AG09309 (cell line): Measurements from ENCODE around the gene ALG1.
"Not testable (repeated sequence)": the region's sequence is repeated elsewhere in the genome, so short reads cannot be mapped to it uniquely, and the experiment has no call there.

Source experiments
- DNase-seq: peaks from one replicate; pipeline ENCODE4 v3.0.0-alpha.2; 2010; ENCODE audit warnings: low read depth
- H3K4me3 ChIP-seq: 2 replicates; pipeline ENCODE4 v1.5.1; 2011; ENCODE audit warnings: mild to moderate bottlenecking, low read depth, low read length, moderate library complexity; ENCODE audit not compliant: control insufficient read depth
- CTCF ChIP-seq: IDR thresholded peaks from 2 replicates; pipeline ENCODE4 v1.5.1; 2011; ENCODE audit warnings: mild to moderate bottlenecking, low read depth, low read length, inconsistent platforms; ENCODE audit not compliant: insufficient read depth, control insufficient read depth; ENCODE audit errors: missing control alignments

Gene ALG1

GRCh38 chr16:5044011-5044540 lies 27.6 kb upstream of the ALG1 start:
- TF ChIP-seq CTCF = no peak
- DNase-seq = no peak
- H3K4me3 ChIP-seq = no peak overlapping the region

DNA sequence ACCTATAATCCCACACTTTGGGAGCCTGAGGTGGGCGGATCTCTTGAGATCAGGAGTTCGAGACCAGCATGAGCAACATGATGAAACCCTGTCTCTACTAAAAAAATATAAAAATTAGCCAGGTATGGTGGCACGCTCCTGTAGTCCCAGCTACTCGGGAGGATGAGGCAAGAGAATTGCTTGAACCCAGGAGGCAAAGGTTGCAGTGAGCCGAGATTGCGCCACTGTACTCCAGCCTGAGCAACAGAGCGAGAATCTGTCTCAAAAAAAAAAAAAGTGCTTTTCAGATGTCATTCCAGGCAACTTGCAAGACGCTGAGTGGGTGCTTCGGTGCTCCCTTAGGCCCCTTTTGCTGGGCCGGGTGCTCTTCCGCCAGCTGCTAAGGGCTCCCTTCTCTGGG lies 27.1 kb upstream of the ALG1 start:
- not testable (repeated sequence) for H3K4me3 ChIP-seq, DNase-seq

DNA sequence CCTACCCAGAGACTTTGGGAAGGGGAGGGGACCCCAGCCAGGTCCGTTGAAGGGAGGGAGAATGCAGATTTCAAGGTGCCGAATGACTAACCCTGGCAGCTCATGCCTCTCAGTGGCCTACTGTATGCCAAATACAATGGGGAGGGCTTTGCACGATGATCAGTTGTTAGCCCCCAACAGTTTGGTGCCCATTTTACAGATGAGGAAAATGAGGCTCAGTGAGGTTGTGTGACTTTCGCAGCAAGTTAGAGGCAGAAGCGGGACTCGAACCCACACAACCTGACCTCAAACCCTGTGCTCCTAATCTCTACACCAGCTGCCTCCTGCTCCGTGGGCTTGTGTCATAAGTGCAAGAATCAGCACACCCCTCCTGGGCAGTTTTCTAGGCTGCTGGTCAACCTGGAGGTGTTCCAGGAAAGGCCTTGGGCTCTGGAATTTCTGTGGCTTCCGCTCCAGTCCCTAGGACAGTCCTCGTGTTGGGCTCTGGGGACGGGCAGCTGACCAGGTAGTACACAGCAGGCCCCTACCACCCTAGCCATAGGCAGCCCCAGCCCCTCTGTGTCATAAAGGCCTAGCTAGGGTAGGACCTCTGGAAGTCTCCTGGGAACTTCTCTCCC lies 26.0 kb upstream of the ALG1 start:
- TF ChIP-seq CTCF = no peak
- no peak overlapping the region for H3K4me3 ChIP-seq

DNA sequence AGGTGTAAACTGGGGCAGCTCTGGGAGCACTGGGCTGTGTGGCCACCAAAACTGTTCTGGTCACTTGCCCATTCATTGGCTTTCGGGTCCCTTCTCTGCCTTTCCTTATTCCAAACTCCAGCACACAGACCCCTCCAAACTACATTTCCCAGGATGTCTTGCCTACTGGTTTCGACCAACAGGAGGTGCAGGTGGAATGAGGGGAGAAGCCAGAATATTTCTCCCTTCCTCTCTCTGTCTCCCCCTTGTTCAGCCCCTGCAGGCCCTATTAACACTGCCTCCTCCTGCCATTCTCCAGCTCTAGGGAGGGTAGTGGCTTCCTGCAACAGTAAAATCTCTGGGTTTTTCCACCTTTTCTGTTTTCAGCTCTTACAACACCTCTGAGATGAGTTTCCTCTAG lies 24.7 kb upstream of the ALG1 start:
- no peak for TF ChIP-seq CTCF
- DNase-seq = no peak
- H3K4me3 ChIP-seq = no peak overlapping the region

More for the DNA sequence above, 26.0 kb upstream of the ALG1 start:
- DNase-seq = no peak

DNA sequence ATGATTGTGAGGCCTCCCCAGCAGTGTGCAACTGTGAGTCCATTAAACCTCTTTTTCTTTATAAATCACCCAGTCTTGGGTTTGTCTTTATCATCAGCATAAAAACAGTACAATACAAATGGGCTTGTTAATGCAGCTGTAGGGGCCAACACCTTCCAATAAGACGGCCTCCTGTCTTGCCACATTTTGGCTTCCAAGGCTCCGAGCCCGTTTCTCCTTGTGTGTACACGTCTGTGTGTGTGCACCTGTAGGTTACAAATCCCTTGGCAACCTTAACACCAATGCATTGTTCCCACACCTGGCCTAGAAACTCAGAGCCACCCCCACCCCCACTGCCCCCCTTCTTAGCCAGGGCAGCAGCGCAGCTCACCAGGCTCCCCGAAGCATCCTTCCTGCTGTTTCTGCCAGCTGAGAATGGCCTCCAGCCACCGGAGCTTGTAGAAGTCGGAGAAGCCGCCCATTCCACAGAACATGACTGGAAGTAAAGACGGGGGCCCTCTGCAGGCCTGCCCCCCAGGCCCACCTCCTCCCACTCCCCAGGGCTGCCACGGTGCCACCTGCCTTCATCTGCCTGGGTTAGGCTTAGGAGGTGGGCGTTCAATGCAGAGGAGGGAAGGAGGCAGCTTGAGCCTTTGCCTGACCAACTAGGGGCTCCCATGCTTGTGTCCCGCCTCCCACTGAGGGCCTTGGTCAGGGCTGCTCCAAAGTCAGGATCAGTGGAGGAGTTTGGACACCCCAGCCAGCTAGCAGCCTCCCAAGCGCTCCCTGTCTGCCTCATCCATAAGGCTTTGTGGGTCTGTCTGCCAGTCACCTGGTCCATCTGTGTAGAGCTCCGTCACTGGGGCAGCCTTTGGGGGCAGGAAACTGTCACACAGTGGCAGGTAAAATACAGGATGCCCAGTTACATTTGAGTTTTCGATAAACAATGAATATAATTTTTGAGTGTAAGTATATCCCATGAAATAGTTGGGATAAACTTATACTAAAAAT lies 16.5 kb upstream of the ALG1 start:
- no peak for DNase-seq
- H3K4me3 ChIP-seq = no peak overlapping the region
- no peak for TF ChIP-seq CTCF

DNA sequence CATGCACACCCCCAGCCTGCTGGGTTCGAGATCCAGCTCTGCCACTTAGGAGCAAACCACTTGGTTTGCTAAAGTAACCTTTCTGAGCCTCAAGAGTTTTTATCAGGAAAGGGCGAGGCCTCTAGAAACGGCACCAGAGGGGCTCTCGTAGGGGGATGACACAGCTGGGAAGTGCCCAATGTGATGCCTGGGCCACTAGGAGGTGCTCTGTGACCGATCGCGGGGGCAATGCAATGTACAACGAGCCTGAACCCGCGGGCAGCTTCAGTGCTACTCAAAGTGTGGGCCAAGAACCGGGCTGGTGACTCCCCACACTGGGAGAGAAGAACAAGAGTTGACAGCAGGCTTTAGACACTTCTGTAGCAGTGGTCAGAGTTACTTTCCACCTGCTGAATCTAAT lies 15.3 kb upstream of the ALG1 start:
- TF ChIP-seq CTCF = peak; percentile 55
- H3K4me3 ChIP-seq = no peak overlapping the region
- DNase-seq = no peak

GRCh38 chr16:5058476-5058875 lies 13.2 kb upstream of the ALG1 start:
- peak; percentile 26 for TF ChIP-seq CTCF
- DNase-seq = no peak
- H3K4me3 ChIP-seq = no peak overlapping the region
